Measurements from ENCODE around the gene KIR2DL4. TPM values are rescaled to one million over a fixed set of nuclear protein-coding genes. Genes with fewer than 3 reads are reported as not detected.

The KIR2DL4 gene
- total and polyA plus RNA-seq, 2 donors (not counting 3 experiments of a cell fraction or from before 2014, with no cell fraction given): not detected

GRCh38 chr19:54795758-54796157 is 7.7 kb upstream of the KIR2DL4 start:
- TF ChIP-seq FOS (IDR thresholded peaks at IDR 0.05; ENCODE audit: borderline replicate concordance, insufficient read depth, low read length) (no peak), POLR2AphosphoS5 (IDR thresholded peaks at IDR 0.05; ENCODE audit: insufficient read depth, low read depth, low read length) (no peak), POLR2A (IDR thresholded peaks at IDR 0.05; ENCODE audit: low read depth, low read length) (no peak), CTCF (IDR thresholded peaks at IDR 0.05; ENCODE audit: extremely low read depth in 1 of 2, insufficient read depth in 1 of 2, low read depth in 1 of 2, low read length in 2 of 2) (no peak), JUN (IDR thresholded peaks at IDR 0.05; ENCODE audit: borderline replicate concordance, insufficient read depth, insufficient read length, low read depth) (no peak), EZH2 (IDR thresholded peaks at IDR 0.05; ENCODE audit: borderline replicate concordance, low read depth, low read length, severe bottlenecking) (no peak), MYC (IDR thresholded peaks at IDR 0.05; ENCODE audit: low read depth, low read length) (no peak), GATA2 (IDR thresholded peaks at IDR 0.05; ENCODE audit: insufficient read depth, insufficient read length, low read depth, low read length) (no peak)
- Histone ChIP-seq H3K36me3 (ENCODE audit: control insufficient read depth in 2 of 2, extremely low read depth in 1 of 2, insufficient read depth in 2 of 2, low read length in 2 of 2) (no peaks in the 10 kb centered on the region), H3K4me3 (replicated peaks in 1 of 3; ENCODE audit: insufficient read depth in 1 of 3, low read depth in 1 of 3, low read length in 3 of 3) (no peak overlapping the region), H3K9me3 (replicated peaks; ENCODE audit: control insufficient read depth, insufficient read depth, low read length) (peaks cover 3% of the 10 kb centered on the region), H3K27ac (ENCODE audit: insufficient read depth, low read depth, low read length) (no peak overlapping the region), H2AFZ (ENCODE audit: low read depth, low read length) (no peak overlapping the region), H3K27me3 (ENCODE audit: control insufficient read depth in 2 of 2, insufficient read depth in 2 of 2, low read length in 2 of 2) (no peaks in the 10 kb centered on the region), H3K9me1 (replicated peaks; ENCODE audit: control insufficient read depth, extremely low read depth, insufficient read depth, low read length) (no peaks in the 10 kb centered on the region), H3K9ac (replicated peaks; ENCODE audit: extremely low read depth, insufficient read depth, low read length) (no peak overlapping the region), H3K79me2 (ENCODE audit: control insufficient read depth, insufficient read depth, low read length) (no peaks in the 10 kb centered on the region), H3K4me1 (ENCODE audit: control insufficient read depth, extremely low read depth, insufficient read depth, low read length) (no peaks in the 10 kb centered on the region), H3K4me2 (ENCODE audit: insufficient read depth, low read length) (no peak overlapping the region), H4K20me1 (replicated peaks; ENCODE audit: control insufficient read depth, extremely low read depth, insufficient read depth, low read length) (no peaks in the 10 kb centered on the region)
- DNase-seq (ENCODE audit: low read depth, low spot score): no peak
- dilution Hi-C loops (cut with MboI; ENCODE audit: extremely low pct_ligation_motif_present, low sequenced_read_pairs) (no loop called here), intact Hi-C loops (cut with micrococcal nuclease) (no loop called here)
- no TSS peak for BruUV-seq (replicated peaks)
- FAIRE-seq: no peak
- CTCF ChIA-PET: interaction anchor here (0.9 kb wide), 1 partner anchor 122 kb away, joined by 3 read pairs; no protein-coding TSS in a partner anchor
- POLR2A ChIA-PET: no interaction called here

Measured in endothelial cell of umbilical vein (primary cell).